22Rv1 (cell line): ENCODE measurements around the gene DHRS7C.

Experiments used
- ZFX ChIP-seq: fragments of 450-650 bp; IDR thresholded peaks from 2 replicates; pipeline ENCODE4 v1.6.1; 2017; ENCODE audit warnings: antibody characterized with exemption, borderline replicate concordance
- TF ChIP-seq, protein P1 (sequence below): fragments of 450-650 bp; IDR thresholded peaks from 2 replicates; pipeline ENCODE4 v1.5.1; 2017; ENCODE audit warnings: mild to moderate bottlenecking

DNA sequence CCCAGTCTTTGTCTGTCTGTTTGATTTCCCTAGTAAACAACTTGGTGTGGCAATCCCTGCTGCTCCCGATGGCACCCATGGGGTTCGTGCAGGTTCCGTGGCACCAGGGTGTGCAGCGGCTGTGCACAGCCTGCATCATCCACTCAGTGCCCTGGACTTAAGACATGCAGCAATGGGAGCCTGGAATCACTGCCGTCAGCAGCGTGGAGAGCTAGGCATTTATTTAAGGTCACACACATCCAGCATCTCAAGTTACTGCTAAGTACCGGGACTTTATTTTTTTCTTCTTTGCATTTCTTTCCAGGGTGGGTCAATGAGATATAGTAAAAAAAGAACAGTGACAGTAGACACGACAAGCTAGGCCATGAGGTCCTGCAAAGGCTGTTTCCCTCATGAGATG lies 2.8 kb downstream of the DHRS7C start:
- TF ChIP-seq, protein P1, sequence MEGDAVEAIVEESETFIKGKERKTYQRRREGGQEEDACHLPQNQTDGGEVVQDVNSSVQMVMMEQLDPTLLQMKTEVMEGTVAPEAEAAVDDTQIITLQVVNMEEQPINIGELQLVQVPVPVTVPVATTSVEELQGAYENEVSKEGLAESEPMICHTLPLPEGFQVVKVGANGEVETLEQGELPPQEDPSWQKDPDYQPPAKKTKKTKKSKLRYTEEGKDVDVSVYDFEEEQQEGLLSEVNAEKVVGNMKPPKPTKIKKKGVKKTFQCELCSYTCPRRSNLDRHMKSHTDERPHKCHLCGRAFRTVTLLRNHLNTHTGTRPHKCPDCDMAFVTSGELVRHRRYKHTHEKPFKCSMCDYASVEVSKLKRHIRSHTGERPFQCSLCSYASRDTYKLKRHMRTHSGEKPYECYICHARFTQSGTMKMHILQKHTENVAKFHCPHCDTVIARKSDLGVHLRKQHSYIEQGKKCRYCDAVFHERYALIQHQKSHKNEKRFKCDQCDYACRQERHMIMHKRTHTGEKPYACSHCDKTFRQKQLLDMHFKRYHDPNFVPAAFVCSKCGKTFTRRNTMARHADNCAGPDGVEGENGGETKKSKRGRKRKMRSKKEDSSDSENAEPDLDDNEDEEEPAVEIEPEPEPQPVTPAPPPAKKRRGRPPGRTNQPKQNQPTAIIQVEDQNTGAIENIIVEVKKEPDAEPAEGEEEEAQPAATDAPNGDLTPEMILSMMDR, result no peak
- TF ChIP-seq ZFX, result no peak
